NT2/D1 (cell line): ENCODE results near the gene OR10P1.

Experiments
- DNase-seq: peaks from one replicate; pipeline ENCODE4 v3.0.0-alpha.2; 2011; ENCODE audit warnings: low read depth, low spot score
- H3K27me3 ChIP-seq: 2 replicates; pipeline ENCODE4 v1.6.0; 2011; ENCODE audit warnings: mild to moderate bottlenecking; ENCODE audit not compliant: insufficient read length, insufficient read depth
- H3K36me3 ChIP-seq: 2 replicates; pipeline ENCODE4 v1.6.1; 2011; ENCODE audit warnings: mild to moderate bottlenecking, low read length, mixed read lengths; ENCODE audit not compliant: insufficient read depth, insufficient read length
- H3K4me1 ChIP-seq: 2 replicates; pipeline ENCODE4 v1.5.1; 2011; ENCODE audit not compliant: insufficient read depth, insufficient read length
- H3K4me3 ChIP-seq: 2 replicates; pipeline ENCODE4 v1.5.1; 2011; ENCODE audit warnings: low read depth; ENCODE audit not compliant: insufficient read length
- H3K9ac ChIP-seq: 2 replicates; pipeline ENCODE4 v1.6.0; 2011; ENCODE audit warnings: low read depth; ENCODE audit not compliant: insufficient read length
- H3K9me3 ChIP-seq: 2 replicates; pipeline ENCODE4 v1.5.1; 2011; ENCODE audit warnings: mild to moderate bottlenecking, low read length; ENCODE audit not compliant: insufficient read depth
- SUZ12 ChIP-seq: IDR thresholded peaks from 2 replicates; pipeline ENCODE4 v1.6.1; 2011; ENCODE audit not compliant: insufficient read length, insufficient read depth; ENCODE audit errors: extremely low read depth
- YY1 ChIP-seq: IDR thresholded peaks from 2 replicates; pipeline ENCODE4 v1.6.1; 2011; ENCODE audit not compliant: insufficient read length, insufficient read depth
- ZNF274 ChIP-seq: IDR thresholded peaks from 2 replicates; pipeline ENCODE4 v1.6.1; 2011; ENCODE audit warnings: mild to moderate bottlenecking, low read depth, low read length

Gene OR10P1

DNA sequence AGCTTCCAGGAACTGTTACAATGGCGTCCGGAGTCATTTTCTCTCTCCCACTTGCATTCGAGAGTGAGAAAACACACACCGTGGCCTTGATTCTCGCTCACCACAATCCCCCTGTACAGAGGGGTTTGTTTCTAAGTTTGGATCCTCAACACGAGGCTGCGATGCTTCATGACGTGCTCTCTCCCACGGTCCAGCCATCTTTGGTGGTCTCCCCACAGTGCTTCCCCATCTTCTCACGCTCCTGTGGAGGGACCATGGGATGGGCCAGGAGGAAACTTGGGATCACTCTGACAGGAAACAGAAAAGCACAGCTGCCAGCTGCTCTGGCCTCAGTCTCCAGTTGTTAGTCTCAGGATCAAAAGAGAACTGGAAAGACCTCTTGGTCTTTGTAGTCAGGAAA lies 28.1 kb downstream of the OR10P1 start:
- H3K4me3 ChIP-seq, result no peak overlapping the region
- H3K9me3 ChIP-seq, result no peaks in the 10 kb centered on the region
- no peak overlapping the region for H3K9ac ChIP-seq
- DNase-seq, result no peak
- H3K4me1 ChIP-seq, result peaks cover 3% of the 10 kb centered on the region
- no peak for TF ChIP-seq YY1
- no peak for TF ChIP-seq SUZ12
- no peak for TF ChIP-seq ZNF274
- H3K36me3 ChIP-seq, result no peaks in the 10 kb centered on the region
- no peaks in the 10 kb centered on the region for H3K27me3 ChIP-seq

DNA sequence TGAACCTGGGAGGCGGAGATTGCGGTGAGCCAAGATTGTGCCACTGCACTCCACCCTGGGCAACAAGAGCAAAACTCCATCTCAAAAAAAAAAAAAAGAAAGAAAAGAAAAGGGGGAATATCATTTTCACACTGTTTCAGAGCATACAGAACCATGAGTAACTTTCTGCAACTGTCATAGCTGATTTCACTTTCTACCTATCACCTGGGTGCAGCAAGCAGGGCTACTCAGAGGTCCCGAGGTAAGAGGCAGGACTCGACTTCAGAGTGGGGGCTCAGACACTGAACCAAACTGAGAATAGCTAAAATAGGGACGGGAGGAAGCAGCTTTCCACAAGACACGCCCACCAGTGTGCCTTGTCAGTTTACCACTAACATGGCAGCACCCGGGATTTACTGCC lies 29.8 kb downstream of the OR10P1 start:
- Histone ChIP-seq H3K27me3 (no peaks in the 10 kb centered on the region), H3K9ac (no peak overlapping the region), H3K4me3 (peak overlapping the region; percentile 24)

DNA sequence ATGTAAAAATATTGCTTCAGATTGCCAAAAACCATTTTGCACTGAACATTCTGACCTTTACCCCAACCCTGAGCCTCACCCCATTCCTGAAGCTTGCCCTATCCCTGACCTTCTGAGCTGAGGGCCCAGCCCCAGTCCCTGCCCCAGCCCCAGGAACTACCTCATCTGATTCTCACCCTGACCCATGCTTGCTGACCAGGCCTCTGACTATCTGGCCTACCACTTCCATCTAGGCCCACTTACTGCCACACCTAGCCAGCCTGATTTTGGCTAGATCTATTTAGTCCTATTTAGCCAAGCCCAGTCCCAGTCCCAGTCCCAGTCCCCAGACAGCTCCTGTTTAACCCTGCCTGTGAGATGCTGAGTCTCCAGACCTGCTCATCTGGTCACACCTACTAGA lies 33.6 kb downstream of the OR10P1 start:
- H3K36me3 ChIP-seq, result no peaks in the 10 kb centered on the region
- TF ChIP-seq YY1 (no peak), ZNF274 (no peak), SUZ12 (no peak)
- H3K9ac ChIP-seq, result no peak overlapping the region
- H3K4me3 ChIP-seq, result no peak overlapping the region
- H3K9me3 ChIP-seq, result no peaks in the 10 kb centered on the region
- H3K27me3 ChIP-seq, result no peaks in the 10 kb centered on the region
- no peak for DNase-seq
- H3K4me1 ChIP-seq, result peaks cover 8% of the 10 kb centered on the region

More for the DNA sequence above, 29.8 kb downstream of the OR10P1 start:
- H3K36me3 ChIP-seq, result no peaks in the 10 kb centered on the region
- DNase-seq, result no peak
- TF ChIP-seq ZNF274 (no peak), SUZ12 (no peak), YY1 (no peak)
- no peaks in the 10 kb centered on the region for H3K9me3 ChIP-seq
- H3K4me1 ChIP-seq, result peaks cover 8% of the 10 kb centered on the region

DNA sequence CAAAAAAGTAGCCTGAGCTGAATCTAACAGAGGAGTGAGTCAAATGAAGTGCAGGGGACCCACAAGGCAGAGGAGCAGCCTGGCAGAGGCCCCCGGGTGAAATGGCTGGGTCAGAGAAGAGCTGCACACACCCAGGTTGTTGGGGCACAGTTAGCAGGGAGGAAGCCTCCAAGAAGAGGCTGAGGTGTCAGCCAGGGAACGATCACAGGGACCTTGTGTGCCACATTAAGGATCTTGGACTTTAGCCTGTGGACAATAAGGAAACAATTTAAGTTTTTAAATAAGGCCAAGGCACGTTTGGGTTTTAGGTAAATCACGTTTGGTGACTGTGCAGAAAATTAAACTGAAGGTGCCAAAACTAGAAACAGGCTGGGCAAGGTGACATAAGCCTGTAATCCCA lies 35.1 kb downstream of the OR10P1 start:
- Histone ChIP-seq H3K27me3 (no peaks in the 10 kb centered on the region), H3K9ac (no peak overlapping the region), H3K4me3 (no peak overlapping the region), H3K4me1 (peaks cover 5% of the 10 kb centered on the region), H3K9me3 (no peaks in the 10 kb centered on the region), H3K36me3 (no peaks in the 10 kb centered on the region)
- TF ChIP-seq ZNF274 (no peak), YY1 (no peak), SUZ12 (no peak)
- no peak for DNase-seq

GRCh38 chr12:55673638-55674037 lies 36.9 kb downstream of the OR10P1 start:
- no peaks in the 10 kb centered on the region for H3K36me3 ChIP-seq
- no peaks in the 10 kb centered on the region for H3K9me3 ChIP-seq
- DNase-seq, result no peak
- TF ChIP-seq SUZ12, result no peak
- TF ChIP-seq ZNF274, result no peak
- no peak for TF ChIP-seq YY1
- H3K9ac ChIP-seq, result no peak overlapping the region
- no peak overlapping the region for H3K4me3 ChIP-seq
- H3K4me1 ChIP-seq, result peaks cover 5% of the 10 kb centered on the region
- no peaks in the 10 kb centered on the region for H3K27me3 ChIP-seq

DNA sequence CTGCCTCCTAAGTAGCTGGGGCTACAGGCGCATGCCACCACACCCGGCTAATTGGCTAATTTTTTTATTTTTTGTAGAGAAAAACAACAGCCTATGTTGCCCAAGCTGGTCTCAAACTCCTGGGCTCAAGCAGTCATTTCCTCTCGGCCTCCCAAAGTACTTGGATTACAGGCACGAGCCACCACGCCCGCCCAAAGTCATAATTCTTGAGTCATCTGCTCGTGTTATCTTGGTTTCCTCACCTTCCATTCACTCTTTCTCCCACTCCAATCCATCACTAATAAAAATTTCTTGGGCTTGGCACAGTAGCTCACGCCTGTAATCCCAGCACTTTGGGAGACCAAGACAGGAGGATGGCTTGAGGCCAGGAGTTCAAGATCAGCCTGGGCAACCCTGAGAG lies 39.0 kb downstream of the OR10P1 start:
- DNase-seq, result no peak
- H3K36me3 ChIP-seq, result no peaks in the 10 kb centered on the region
- no peaks in the 10 kb centered on the region for H3K27me3 ChIP-seq
- H3K4me1 ChIP-seq, result no peaks in the 10 kb centered on the region
- no peaks in the 10 kb centered on the region for H3K9me3 ChIP-seq
- H3K9ac ChIP-seq, result no peak overlapping the region
- TF ChIP-seq YY1, result no peak
- H3K4me3 ChIP-seq, result no peak overlapping the region

DNA sequence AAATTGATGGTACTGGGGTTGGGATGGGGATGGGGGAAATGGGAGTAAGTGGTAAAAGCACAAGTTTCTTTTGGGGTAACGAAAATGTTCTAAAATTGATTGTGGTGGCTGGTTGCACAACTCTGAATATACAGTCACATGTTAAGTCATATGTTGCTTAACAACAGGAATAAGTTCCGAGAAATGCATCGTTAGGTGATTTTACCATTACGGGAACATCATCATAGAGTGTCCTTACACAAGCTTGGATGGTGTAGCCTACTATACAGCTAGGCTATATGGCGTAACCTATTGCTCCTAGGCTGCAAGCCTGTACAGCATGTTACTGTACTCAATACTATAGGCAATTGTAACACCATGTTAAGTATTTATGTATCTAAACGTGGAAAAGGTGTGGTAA lies 40.0 kb downstream of the OR10P1 start:
- no peaks in the 10 kb centered on the region for H3K27me3 ChIP-seq
- H3K9me3 ChIP-seq, result no peaks in the 10 kb centered on the region
- no peaks in the 10 kb centered on the region for H3K36me3 ChIP-seq
- no peak for DNase-seq
- no peak overlapping the region for H3K9ac ChIP-seq
- no peak overlapping the region for H3K4me3 ChIP-seq
- no peak for TF ChIP-seq ZNF274
- H3K4me1 ChIP-seq, result no peaks in the 10 kb centered on the region

DNA sequence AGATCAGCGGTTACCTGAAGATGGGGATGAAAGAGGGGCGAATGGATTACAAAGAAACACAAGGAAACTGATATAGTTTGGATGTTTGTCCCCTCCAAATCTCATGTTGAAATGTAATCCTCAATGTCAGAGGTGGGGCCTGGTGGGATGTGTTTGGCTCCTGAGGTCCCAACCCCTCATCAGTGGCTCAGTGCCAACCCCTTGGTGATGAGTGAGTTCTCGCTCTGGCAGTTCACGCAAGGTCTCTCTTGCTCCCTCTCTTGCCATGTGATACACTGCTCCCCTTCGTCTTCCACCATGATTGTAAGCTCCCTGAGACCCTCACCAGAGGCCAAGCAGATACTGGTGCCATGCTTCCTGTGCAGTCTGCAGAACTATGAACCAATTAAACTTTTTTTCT lies 43.0 kb downstream of the OR10P1 start:
- TF ChIP-seq YY1 (no peak), ZNF274 (no peak), SUZ12 (no peak)
- peaks cover 2% of the 10 kb centered on the region for H3K36me3 ChIP-seq
- H3K4me1 ChIP-seq, result no peaks in the 10 kb centered on the region
- no peaks in the 10 kb centered on the region for H3K27me3 ChIP-seq
- H3K9me3 ChIP-seq, result no peaks in the 10 kb centered on the region
- DNase-seq, result no peak
- H3K9ac ChIP-seq, result no peak overlapping the region
- no peak overlapping the region for H3K4me3 ChIP-seq
